HepG2 (cell line): ENCODE measurements around the gene SCYGR4. TPM values are rescaled to one million over a fixed set of nuclear protein-coding genes. Genes with fewer than 3 reads are reported as not detected.
A peak's percentile ranks its signal among the peaks of the same experiment; 100 is the strongest.

ENCODE experiments used
- ATF2 ChIP-seq: sonication (generic); formaldehyde crosslinking; IDR thresholded peaks from 2 replicates; pipeline ENCODE4 v1.4.0; 2020; ENCODE audit warnings: missing genetic modification reagents
- CTCF ChIP-seq: sonication (generic); formaldehyde crosslinking; IDR thresholded peaks from 2 replicates; pipeline ENCODE4 v1.5.0; 2020; ENCODE audit warnings: mild to moderate bottlenecking, missing genetic modification reagents, moderate library complexity
- JUNB ChIP-seq: sonication (generic); formaldehyde crosslinking; IDR thresholded peaks from 2 replicates; pipeline ENCODE4 v1.8.0; 2022; ENCODE audit warnings: missing genetic modification reagents, mild to moderate bottlenecking, borderline replicate concordance
- KAT8 ChIP-seq: IDR thresholded peaks from 2 replicates; pipeline ENCODE4 v1.6.1; 2016; ENCODE audit warnings: missing genetic modification reagents, missing compliant biosample characterization
- MED13 ChIP-seq: sonication (generic); formaldehyde crosslinking; IDR thresholded peaks from 2 replicates; pipeline ENCODE4 v1.5.0; 2020; ENCODE audit warnings: missing genetic modification reagents
- SNAPC2 ChIP-seq: sonication (generic); formaldehyde crosslinking; IDR thresholded peaks from 2 replicates; pipeline ENCODE4 v1.8.1; 2022; ENCODE audit warnings: mild to moderate bottlenecking, missing genetic modification reagents
- STAG1 ChIP-seq: sonication (generic); formaldehyde crosslinking; IDR thresholded peaks from 2 replicates; pipeline ENCODE4 v1.4.0; 2020; ENCODE audit warnings: missing genetic modification reagents
- TBP ChIP-seq: sonication (generic); formaldehyde crosslinking; IDR thresholded peaks from 2 replicates; pipeline ENCODE4 v1.5.0; 2020; ENCODE audit warnings: missing genetic modification reagents
- TCF7L2 ChIP-seq: IDR thresholded peaks from 2 replicates; pipeline ENCODE4 v1.6.1; 2011; ENCODE audit warnings: mild to moderate bottlenecking, low read depth, low read length, moderate library complexity
- ZNF263 ChIP-seq: sonication (generic); formaldehyde crosslinking; IDR thresholded peaks from 2 replicates; pipeline ENCODE4 v1.4.0; 2020; ENCODE audit warnings: missing genetic modification reagents
- ZNF570 ChIP-seq: sonication (generic); formaldehyde crosslinking; IDR thresholded peaks from 2 replicates; pipeline ENCODE4 v1.4.0; 2020; ENCODE audit warnings: mild to moderate bottlenecking, missing genetic modification reagents, borderline replicate concordance
- polyA plus RNA-seq, 8 experiments: library from polyadenylated mRNA; depleted of rRNA in 3 of 8; stranded (reverse) in 7 of 8; unstranded in 1 of 8; fragments of >200 nt; fragmentation: Illumina TruSeq in 4 of 8; extraction: Trizol in 4 of 8; gene quantifications; 2 replicates each; pipeline versions ENCODE4 v1.2.1 to v1.2.3, GENCODE V29; 2011 to 2016; ENCODE audit warnings: low read depth in 4 of 8, missing spikeins in 1 of 8, mixed read lengths in 1 of 8; ENCODE audit not compliant: insufficient read depth in 1 of 8
- total RNA-seq, 5 experiments: library from RNA; depleted of rRNA; stranded (reverse); fragments of >200 nt; fragmentation: Illumina TruSeq; extraction: Trizol; gene quantifications; 2 replicates each; pipeline ENCODE4 v1.2.3, GENCODE V29; 2016; ENCODE audit warnings: low read depth in 1 of 5
- TF ChIP-seq, protein P1 (sequence below): sonication (generic); formaldehyde crosslinking; conservative IDR thresholded peaks from 2 replicates; pipeline ENCODE4 v1.8.0; 2022; ENCODE audit warnings: mild to moderate bottlenecking, moderate library complexity, missing genetic modification reagents
- TF ChIP-seq, protein P2 (sequence below): sonication (generic); formaldehyde crosslinking; IDR thresholded peaks from 2 replicates; pipeline ENCODE4 v1.5.0; 2020; ENCODE audit warnings: mild to moderate bottlenecking, missing genetic modification reagents, borderline replicate concordance

SCYGR4 gene
- total and polyA plus RNA-seq, 2 of the 13 experiments (the other 11 are each of a cell fraction or from before 2014, with no cell fraction given) = not detected

DNA sequence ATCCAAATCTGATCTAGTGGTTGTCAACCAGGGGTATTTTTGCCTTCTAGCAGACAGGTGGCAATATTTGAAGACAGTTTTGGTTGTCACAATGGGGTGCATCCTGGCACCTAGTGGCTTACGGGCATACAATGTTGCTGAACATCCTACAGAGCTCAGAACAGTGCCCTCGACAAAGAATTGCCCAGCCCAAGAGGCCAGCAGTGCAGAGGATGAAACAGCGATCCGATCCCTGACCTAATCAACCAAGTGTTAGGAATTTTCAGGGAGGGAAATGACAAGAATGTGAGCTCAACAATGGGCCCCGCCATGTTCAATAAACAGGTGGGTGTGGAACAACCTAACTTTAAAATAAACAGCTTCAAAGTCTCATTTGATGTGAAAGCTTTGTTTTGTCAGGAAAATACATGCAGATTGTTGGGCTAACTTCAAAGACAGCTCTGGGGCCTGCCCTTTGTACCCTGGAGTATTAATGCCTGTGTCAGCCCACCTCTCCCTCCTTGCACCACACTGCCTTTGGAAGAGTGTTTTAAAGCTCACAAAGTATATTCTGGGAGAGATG is 26.8 kb downstream of the SCYGR4 start (continued):
- TF ChIP-seq, protein P1, sequence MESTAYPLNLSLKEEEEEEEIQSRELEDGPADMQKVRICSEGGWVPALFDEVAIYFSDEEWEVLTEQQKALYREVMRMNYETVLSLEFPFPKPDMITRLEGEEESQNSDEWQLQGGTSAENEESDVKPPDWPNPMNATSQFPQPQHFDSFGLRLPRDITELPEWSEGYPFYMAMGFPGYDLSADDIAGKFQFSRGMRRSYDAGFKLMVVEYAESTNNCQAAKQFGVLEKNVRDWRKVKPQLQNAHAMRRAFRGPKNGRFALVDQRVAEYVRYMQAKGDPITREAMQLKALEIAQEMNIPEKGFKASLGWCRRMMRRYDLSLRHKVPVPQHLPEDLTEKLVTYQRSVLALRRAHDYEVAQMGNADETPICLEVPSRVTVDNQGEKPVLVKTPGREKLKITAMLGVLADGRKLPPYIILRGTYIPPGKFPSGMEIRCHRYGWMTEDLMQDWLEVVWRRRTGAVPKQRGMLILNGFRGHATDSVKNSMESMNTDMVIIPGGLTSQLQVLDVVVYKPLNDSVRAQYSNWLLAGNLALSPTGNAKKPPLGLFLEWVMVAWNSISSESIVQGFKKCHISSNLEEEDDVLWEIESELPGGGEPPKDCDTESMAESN (CRISPR knock-in tag) = 0 out of 2 replicates have a peak, but pooled peaks have one; percentile 35
- no peak for TF ChIP-seq ZNF263 (CRISPR knock-in tag)
- TF ChIP-seq, protein P2, sequence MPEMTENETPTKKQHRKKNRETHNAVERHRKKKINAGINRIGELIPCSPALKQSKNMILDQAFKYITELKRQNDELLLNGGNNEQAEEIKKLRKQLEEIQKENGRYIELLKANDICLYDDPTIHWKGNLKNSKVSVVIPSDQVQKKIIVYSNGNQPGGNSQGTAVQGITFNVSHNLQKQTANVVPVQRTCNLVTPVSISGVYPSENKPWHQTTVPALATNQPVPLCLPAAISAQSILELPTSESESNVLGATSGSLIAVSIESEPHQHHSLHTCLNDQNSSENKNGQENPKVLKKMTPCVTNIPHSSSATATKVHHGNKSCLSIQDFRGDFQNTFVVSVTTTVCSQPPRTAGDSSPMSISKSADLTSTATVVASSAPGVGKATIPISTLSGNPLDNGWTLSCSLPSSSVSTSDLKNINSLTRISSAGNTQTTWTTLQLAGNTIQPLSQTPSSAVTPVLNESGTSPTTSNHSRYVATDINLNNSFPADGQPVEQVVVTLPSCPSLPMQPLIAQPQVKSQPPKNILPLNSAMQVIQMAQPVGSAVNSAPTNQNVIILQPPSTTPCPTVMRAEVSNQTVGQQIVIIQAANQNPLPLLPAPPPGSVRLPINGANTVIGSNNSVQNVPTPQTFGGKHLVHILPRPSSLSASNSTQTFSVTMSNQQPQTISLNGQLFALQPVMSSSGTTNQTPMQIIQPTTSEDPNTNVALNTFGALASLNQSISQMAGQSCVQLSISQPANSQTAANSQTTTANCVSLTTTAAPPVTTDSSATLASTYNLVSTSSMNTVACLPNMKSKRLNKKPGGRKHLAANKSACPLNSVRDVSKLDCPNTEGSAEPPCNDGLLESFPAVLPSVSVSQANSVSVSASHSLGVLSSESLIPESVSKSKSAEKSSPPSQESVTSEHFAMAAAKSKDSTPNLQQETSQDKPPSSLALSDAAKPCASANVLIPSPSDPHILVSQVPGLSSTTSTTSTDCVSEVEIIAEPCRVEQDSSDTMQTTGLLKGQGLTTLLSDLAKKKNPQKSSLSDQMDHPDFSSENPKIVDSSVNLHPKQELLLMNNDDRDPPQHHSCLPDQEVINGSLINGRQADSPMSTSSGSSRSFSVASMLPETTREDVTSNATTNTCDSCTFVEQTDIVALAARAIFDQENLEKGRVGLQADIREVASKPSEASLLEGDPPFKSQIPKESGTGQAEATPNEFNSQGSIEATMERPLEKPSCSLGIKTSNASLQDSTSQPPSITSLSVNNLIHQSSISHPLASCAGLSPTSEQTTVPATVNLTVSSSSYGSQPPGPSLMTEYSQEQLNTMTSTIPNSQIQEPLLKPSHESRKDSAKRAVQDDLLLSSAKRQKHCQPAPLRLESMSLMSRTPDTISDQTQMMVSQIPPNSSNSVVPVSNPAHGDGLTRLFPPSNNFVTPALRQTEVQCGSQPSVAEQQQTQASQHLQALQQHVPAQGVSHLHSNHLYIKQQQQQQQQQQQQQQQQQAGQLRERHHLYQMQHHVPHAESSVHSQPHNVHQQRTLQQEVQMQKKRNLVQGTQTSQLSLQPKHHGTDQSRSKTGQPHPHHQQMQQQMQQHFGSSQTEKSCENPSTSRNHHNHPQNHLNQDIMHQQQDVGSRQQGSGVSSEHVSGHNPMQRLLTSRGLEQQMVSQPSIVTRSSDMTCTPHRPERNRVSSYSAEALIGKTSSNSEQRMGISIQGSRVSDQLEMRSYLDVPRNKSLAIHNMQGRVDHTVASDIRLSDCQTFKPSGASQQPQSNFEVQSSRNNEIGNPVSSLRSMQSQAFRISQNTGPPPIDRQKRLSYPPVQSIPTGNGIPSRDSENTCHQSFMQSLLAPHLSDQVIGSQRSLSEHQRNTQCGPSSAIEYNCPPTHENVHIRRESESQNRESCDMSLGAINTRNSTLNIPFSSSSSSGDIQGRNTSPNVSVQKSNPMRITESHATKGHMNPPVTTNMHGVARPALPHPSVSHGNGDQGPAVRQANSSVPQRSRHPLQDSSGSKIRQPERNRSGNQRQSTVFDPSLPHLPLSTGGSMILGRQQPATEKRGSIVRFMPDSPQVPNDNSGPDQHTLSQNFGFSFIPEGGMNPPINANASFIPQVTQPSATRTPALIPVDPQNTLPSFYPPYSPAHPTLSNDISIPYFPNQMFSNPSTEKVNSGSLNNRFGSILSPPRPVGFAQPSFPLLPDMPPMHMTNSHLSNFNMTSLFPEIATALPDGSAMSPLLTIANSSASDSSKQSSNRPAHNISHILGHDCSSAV (CRISPR knock-in tag) = no peak
- TF ChIP-seq CTCF (CRISPR knock-in tag) = peak; percentile 26; the same call in 1 of the 2 replicates
- TF ChIP-seq MED13 (CRISPR knock-in tag) = no peak
- no peak for TF ChIP-seq TBP (CRISPR knock-in tag)
- TF ChIP-seq KAT8 (CRISPR knock-in tag) = peak; percentile 52; the same call in 1 of the 2 replicates
- TF ChIP-seq JUNB (CRISPR knock-in tag) = no peak
- peak; percentile 94 for TF ChIP-seq TCF7L2
- TF ChIP-seq ZNF570 (CRISPR knock-in tag) = no peak
- no peak for TF ChIP-seq STAG1 (CRISPR knock-in tag)
- peak; percentile 84; the same call in 1 of the 2 replicates for TF ChIP-seq SNAPC2 (CRISPR knock-in tag)
- TF ChIP-seq ATF2 (CRISPR knock-in tag) = peak; percentile 34; the same call in 1 of the 2 replicates
